IMR-90 (cell line): ENCODE results near the gene SMYD2. TPM values are rescaled to one million over a fixed set of nuclear protein-coding genes. Genes with fewer than 3 reads are reported as not detected.

ENCODE experiments used
- ATAC-seq: fragments of 200-7000 bp; cut with Tn5 transposase; 2 replicates; pipeline ENCODE4 v1.9.1; 2020; ENCODE audit warnings: low read depth, mild to moderate bottlenecking, moderate library complexity
- BruUV-seq: library from RNA; stranded (reverse); fragments of 400-500 nt; replicated peaks from 2 replicates; lab custom pipeline; 2021; lab: Mats Ljungman, UMichigan
- CTCF ChIA-PET: fragments of 300-600 bp; formaldehyde crosslinking; extraction: SDS; loops from one replicate; lab custom pipeline; 2021; ENCODE audit warnings: antibody characterized with exemption; lab: Yijun Ruan, JAX
- POLR2A ChIA-PET: fragments of 300-600 bp; sonication (Branson Sonifier 250); formaldehyde crosslinking; loops from one replicate; lab custom pipeline; 2022; ENCODE audit warnings: antibody characterized with exemption; ENCODE audit not compliant: unreplicated experiment; lab: Charles Lee
- DNase-seq: peaks from one replicate; pipeline ENCODE4 v3.0.0; 2013
- H2AFZ ChIP-seq: replicated peaks from 2 replicates; pipeline ENCODE3; 2013; ENCODE audit warnings: low read length, mild to moderate bottlenecking; ENCODE audit not compliant: poor library complexity
- H2AK5ac ChIP-seq: 2 replicates; pipeline ENCODE4 v1.6.1; 2013; ENCODE audit warnings: low read depth, low read length, inconsistent platforms
- H2AK9ac ChIP-seq: replicated peaks from 2 replicates; pipeline ENCODE3; 2013; ENCODE audit warnings: mild to moderate bottlenecking, low read depth, low read length, moderate library complexity; ENCODE audit not compliant: poor library complexity
- H2BK120ac ChIP-seq: 2 replicates; pipeline ENCODE4 v1.6.1; 2013; ENCODE audit warnings: low read depth, low read length, inconsistent platforms
- H2BK15ac ChIP-seq: 3 replicates; pipeline ENCODE4 v1.6.1; 2013; ENCODE audit warnings: low read depth, low read length, inconsistent platforms
- H2BK20ac ChIP-seq: 2 replicates; pipeline ENCODE4 v1.6.1; 2013; ENCODE audit warnings: low read depth, mild to moderate bottlenecking, inconsistent platforms, low read length, moderate library complexity
- H2BK5ac ChIP-seq: 2 replicates; pipeline ENCODE4 v1.6.1; 2013; ENCODE audit warnings: mild to moderate bottlenecking, low read depth, low read length, inconsistent platforms; ENCODE audit not compliant: poor library complexity, severe bottlenecking
- H3K14ac ChIP-seq: replicated peaks from 2 replicates; pipeline ENCODE4 v1.6.1; 2013; ENCODE audit warnings: low read depth, low read length, inconsistent platforms
- H3K18ac ChIP-seq: 2 replicates; pipeline ENCODE4 v1.6.1; 2013; ENCODE audit warnings: low read depth, low read length, control low read depth
- H3K23ac ChIP-seq: 2 replicates; pipeline ENCODE4 v1.6.1; 2013; ENCODE audit warnings: low read depth, low read length, inconsistent platforms
- H3K27ac ChIP-seq: 2 replicates; pipeline ENCODE4 v1.5.1; 2013; ENCODE audit warnings: mild to moderate bottlenecking, control low read depth, low read length; ENCODE audit not compliant: insufficient read depth
- H3K27me3 ChIP-seq: 2 replicates; pipeline ENCODE4 v1.6.1; 2013; ENCODE audit warnings: low read length; ENCODE audit not compliant: control insufficient read depth, insufficient read depth
- H3K36me3 ChIP-seq: 2 replicates; pipeline ENCODE4 v1.6.1; 2013; ENCODE audit warnings: low read length, mixed read lengths; ENCODE audit not compliant: control insufficient read depth, insufficient read depth
- H3K4ac ChIP-seq: 2 replicates; pipeline ENCODE4 v1.6.1; 2013; ENCODE audit warnings: low read depth, low read length, inconsistent platforms
- H3K4me1 ChIP-seq: 2 replicates; pipeline ENCODE4 v1.6.1; 2013; ENCODE audit warnings: low read length, mixed read lengths; ENCODE audit not compliant: control insufficient read depth, insufficient read depth
- H3K4me2 ChIP-seq: 2 replicates; pipeline ENCODE4 v1.6.1; 2013; ENCODE audit warnings: low read depth, mild to moderate bottlenecking, control low read depth, low read length, moderate library complexity
- H3K4me3 ChIP-seq: 2 replicates; pipeline ENCODE4 v1.5.1; 2013; ENCODE audit warnings: low read depth, mild to moderate bottlenecking, control low read depth, low read length, moderate library complexity; ENCODE audit not compliant: insufficient read depth
- H3K56ac ChIP-seq: 2 replicates; pipeline ENCODE4 v1.6.1; 2013; ENCODE audit warnings: low read length, inconsistent platforms; ENCODE audit not compliant: insufficient read depth; ENCODE audit errors: extremely low read depth
- H3K79me1 ChIP-seq, 2 experiments: 2 replicates each; pipeline ENCODE4 v1.6.1; 2013; ENCODE audit warnings: low read length in 2 of 2, inconsistent platforms in 1 of 2, low read depth in 1 of 2
- H3K9ac ChIP-seq: 2 replicates; pipeline ENCODE4 v1.6.1; 2013; ENCODE audit warnings: low read depth, low read length, control low read depth
- H3K9me1 ChIP-seq: 2 replicates; pipeline ENCODE4 v1.6.1; 2013; ENCODE audit warnings: low read length, inconsistent platforms; ENCODE audit not compliant: insufficient read depth
- H3K9me3 ChIP-seq: 2 replicates; pipeline ENCODE4 v1.6.1; 2013; ENCODE audit warnings: low read length; ENCODE audit not compliant: control insufficient read depth, insufficient read depth
- H4K20me1 ChIP-seq: 2 replicates; pipeline ENCODE4 v1.6.1; 2013; ENCODE audit warnings: low read length, inconsistent platforms; ENCODE audit not compliant: insufficient read depth
- H4K5ac ChIP-seq: 2 replicates; pipeline ENCODE4 v1.6.1; 2013; ENCODE audit warnings: mild to moderate bottlenecking, low read depth, low read length, control low read depth
- H4K8ac ChIP-seq, 2 experiments: 2 replicates each; pipeline ENCODE4 v1.6.1; 2013; ENCODE audit warnings: low read depth in 2 of 2, low read length in 2 of 2, control low read depth in 1 of 2, inconsistent platforms in 1 of 2
- H4K91ac ChIP-seq: 2 replicates; pipeline ENCODE4 v1.6.1; 2013; ENCODE audit warnings: low read depth, low read length, inconsistent platforms; ENCODE audit not compliant: insufficient read depth
- MAFK ChIP-seq: IDR thresholded peaks from 2 replicates; pipeline ENCODE4 v1.6.1; 2012; ENCODE audit warnings: low read depth, low read length, improper control_type of control experiment
- MAZ ChIP-seq: IDR thresholded peaks from 2 replicates; pipeline ENCODE4 v1.6.1; 2012; ENCODE audit warnings: low read depth, mild to moderate bottlenecking, low read length, improper control_type of control experiment, moderate library complexity, borderline replicate concordance
- SMC3 ChIP-seq: fragments of 150-350 bp; IDR thresholded peaks from 2 replicates; pipeline ENCODE4 v1.6.1; 2016; ENCODE audit warnings: low read depth, mild to moderate bottlenecking, antibody characterized with exemption, low read length, moderate library complexity
- WGBS, 2 experiments: methylation state at CpG; one replicate each; pipeline versions ENCODE4 v1.1.5 to v1.1.7; 2013; ENCODE audit warnings: missing lambda C conversion rate in 2 of 2; ENCODE audit not compliant: insufficient read length in 1 of 2; ENCODE audit errors: extremely low coverage in 2 of 2; 5-methylcytosine and 5-hydroxymethylcytosine counted together
- dilution Hi-C: fragments of 300-500 bp; cut with HindIII; formaldehyde crosslinking; loops from one replicate; pipeline ENCODE4 v1.14.3; 2018; ENCODE audit warnings: low sequenced_read_pairs; ENCODE audit not compliant: unreplicated experiment
- in situ Hi-C: fragments of 300-500 bp; cut with MboI; formaldehyde crosslinking; loops from 3 replicates; pipeline ENCODE4 v1.14.3; 2019; ENCODE audit warnings: low sequenced_read_pairs, inconsistent platforms, mixed read lengths
- intact Hi-C: fragments of 100-400 bp; cut with micrococcal nuclease; formaldehyde crosslinking; loops from 2 replicates; pipeline ENCODE4 v1.10.0; 2022
- polyA plus RNA-seq, 3 experiments: library from polyadenylated mRNA; depleted of rRNA; stranded (reverse); fragments of >200 nt; gene quantifications; 2 replicates each; pipeline ENCODE4 v1.2.3, GENCODE V29; 2012; ENCODE audit warnings: low replicate concordance in 1 of 3
- total RNA-seq: library from RNA; depleted of rRNA; stranded (reverse); fragments of >200 nt; gene quantifications from 2 replicates; pipeline ENCODE4 v1.2.3, GENCODE V29; 2012
- TF ChIP-seq, protein P1 (sequence below): fragments of 150-350 bp; IDR thresholded peaks from 2 replicates; pipeline ENCODE4 v1.6.1; 2017; ENCODE audit warnings: mild to moderate bottlenecking, antibody characterized with exemption, low read length, low read depth
- TF ChIP-seq, protein P2 (sequence below): conservative IDR thresholded peaks from 2 replicates; pipeline ENCODE4 v1.5.1; 2012; ENCODE audit warnings: mild to moderate bottlenecking, low read depth, low read length, improper control_type of control experiment

Gene SMYD2
- total and polyA plus RNA-seq, 2 of the 4 experiments (the other 2 are of a cell fraction): 32.7 to 61.7 TPM

- Histone ChIP-seq H3K9me1 (no peaks in the 10 kb centered on the region), H2AK9ac (no peak overlapping the region), H2AK5ac (no peak overlapping the region), H3K27ac (no peak overlapping the region), H3K9ac (no peak overlapping the region), H4K5ac (no peak overlapping the region), H3K4me1 (no peaks in the 10 kb centered on the region), H3K9me3 (no peaks in the 10 kb centered on the region), H2BK5ac (no peak overlapping the region), H2BK20ac (no peak overlapping the region), H2AFZ (no peak overlapping the region), H3K27me3 (no peaks in the 10 kb centered on the region), H3K18ac (no peak overlapping the region), H3K23ac (no peak overlapping the region), H4K91ac (no peak overlapping the region), H3K4me3 (no peak overlapping the region), H3K79me1 (no peaks in the 10 kb centered on the region; a peak in 1 of 4 replicates), H3K4me2 (no peak overlapping the region), H3K56ac (no peak overlapping the region), H3K4ac (no peak overlapping the region), H3K14ac (no peak overlapping the region), H2BK120ac (no peak overlapping the region), H4K20me1 (no peaks in the 10 kb centered on the region), H2BK15ac (no peak overlapping the region), H3K36me3 (peaks cover 6% of the 10 kb centered on the region), H4K8ac (no peak overlapping the region)
- CTCF ChIA-PET: interaction anchor here (1.0 to 2.1 kb wide), 2 partner anchors 11 to 60 kb away, joined by 4 to 8 read pairs; no protein-coding TSS in a partner anchor
- POLR2A ChIA-PET: no interaction called here
- DNase-seq (no peak), ATAC-seq (no peak)
- TF ChIP-seq MAFK: no peak
- no peak for TF ChIP-seq MAZ
- TF ChIP-seq, protein P1, sequence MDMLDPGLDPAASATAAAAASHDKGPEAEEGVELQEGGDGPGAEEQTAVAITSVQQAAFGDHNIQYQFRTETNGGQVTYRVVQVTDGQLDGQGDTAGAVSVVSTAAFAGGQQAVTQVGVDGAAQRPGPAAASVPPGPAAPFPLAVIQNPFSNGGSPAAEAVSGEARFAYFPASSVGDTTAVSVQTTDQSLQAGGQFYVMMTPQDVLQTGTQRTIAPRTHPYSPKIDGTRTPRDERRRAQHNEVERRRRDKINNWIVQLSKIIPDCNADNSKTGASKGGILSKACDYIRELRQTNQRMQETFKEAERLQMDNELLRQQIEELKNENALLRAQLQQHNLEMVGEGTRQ: no peak
- TF ChIP-seq, protein P2, sequence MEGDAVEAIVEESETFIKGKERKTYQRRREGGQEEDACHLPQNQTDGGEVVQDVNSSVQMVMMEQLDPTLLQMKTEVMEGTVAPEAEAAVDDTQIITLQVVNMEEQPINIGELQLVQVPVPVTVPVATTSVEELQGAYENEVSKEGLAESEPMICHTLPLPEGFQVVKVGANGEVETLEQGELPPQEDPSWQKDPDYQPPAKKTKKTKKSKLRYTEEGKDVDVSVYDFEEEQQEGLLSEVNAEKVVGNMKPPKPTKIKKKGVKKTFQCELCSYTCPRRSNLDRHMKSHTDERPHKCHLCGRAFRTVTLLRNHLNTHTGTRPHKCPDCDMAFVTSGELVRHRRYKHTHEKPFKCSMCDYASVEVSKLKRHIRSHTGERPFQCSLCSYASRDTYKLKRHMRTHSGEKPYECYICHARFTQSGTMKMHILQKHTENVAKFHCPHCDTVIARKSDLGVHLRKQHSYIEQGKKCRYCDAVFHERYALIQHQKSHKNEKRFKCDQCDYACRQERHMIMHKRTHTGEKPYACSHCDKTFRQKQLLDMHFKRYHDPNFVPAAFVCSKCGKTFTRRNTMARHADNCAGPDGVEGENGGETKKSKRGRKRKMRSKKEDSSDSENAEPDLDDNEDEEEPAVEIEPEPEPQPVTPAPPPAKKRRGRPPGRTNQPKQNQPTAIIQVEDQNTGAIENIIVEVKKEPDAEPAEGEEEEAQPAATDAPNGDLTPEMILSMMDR: no peak
- no peak for TF ChIP-seq SMC3
- in situ Hi-C loops: loop anchor here (5.0 kb wide), 1 partner anchor 50 kb away; no protein-coding TSS in a partner anchor
- intact Hi-C loops: loop anchor here (10.0 kb wide), 1 partner anchor 1077 kb away; no protein-coding TSS in a partner anchor
- dilution Hi-C loops: no loop called here
- WGBS, 2 experiments: 100% methylated on average over 1 of the region's 5 CpGs; no CpG with 5 or more reads in 1 of the 2 experiments
- no TSS peak for BruUV-seq
Measured at GRCh38 chr1:214321705-214322453, 40.9 kb downstream of the SMYD2 start.
